HepG2 (cell line): ENCODE results near the gene TEAD1. TPM values are rescaled to one million over a fixed set of nuclear protein-coding genes. Genes with fewer than 3 reads are reported as not detected.

ENCODE experiments used
- ATAC-seq: fragments of 200-7000 bp; cut with Tn5 transposase; 3 replicates; pipeline ENCODE4 v1.9.1; 2020; ENCODE audit warnings: mild to moderate bottlenecking, moderate library complexity
- BruUV-seq: library from RNA; stranded (reverse); fragments of 400-500 nt; replicated peaks from 2 replicates; lab custom pipeline; 2021; lab: Mats Ljungman, UMichigan
- CTCF ChIA-PET: fragments of 300-600 bp; formaldehyde crosslinking; extraction: SDS; loops from one replicate; lab custom pipeline; 2021; ENCODE audit warnings: low total read pairs, inconsistent platforms, low intra/inter-chr PET ratio; lab: Yijun Ruan, JAX
- POLR2A ChIA-PET: fragments of 350-600 bp; sonication (Branson Sonifier 250); formaldehyde crosslinking; loops from one replicate; lab custom pipeline; 2020; ENCODE audit warnings: antibody characterized with exemption, inconsistent platforms; lab: Yijun Ruan, JAX
- DNase-seq: peaks from one replicate; pipeline ENCODE4 v3.0.0-alpha.2; 2015; ENCODE audit warnings: low spot score
- FAIRE-seq: peaks from 3 replicates; lab custom pipeline; 2011; peaks lifted over from hg19 to GRCh38; lab: Jason Lieb, UNC
- H2AFZ ChIP-seq: one replicate; pipeline ENCODE4 v1.6.1; 2011; ENCODE audit warnings: low read length, inconsistent platforms
- H3K27ac ChIP-seq: fragments of 300-600 bp; 3 replicates; pipeline ENCODE4 v1.8.0; 2011; ENCODE audit warnings: mixed run types, mild to moderate bottlenecking, mixed read lengths, low read length, inconsistent platforms; ENCODE audit not compliant: insufficient read depth; ENCODE audit errors: extremely low read length
- H3K27me3 ChIP-seq, 2 experiments: fragments of 200-600 bp in 1 of 2; 2 replicates in 1 of 2; 3 replicates in 1 of 2; pipeline versions ENCODE4 v1.6.0 to v1.8.0; 2011; ENCODE audit warnings: low read length in 2 of 2, mild to moderate bottlenecking in 2 of 2, moderate library complexity in 2 of 2, inconsistent platforms in 1 of 2; ENCODE audit not compliant: insufficient read depth in 2 of 2, control insufficient read depth in 1 of 2
- H3K36me3 ChIP-seq, 2 experiments: fragments of 200-600 bp in 1 of 2; replicated peaks in 1 of 2; 2 replicates in 1 of 2; 3 replicates in 1 of 2; pipeline versions ENCODE4 v1.5.1 to v1.8.0; 2011; ENCODE audit warnings: low read length in 2 of 2, inconsistent platforms in 1 of 2; ENCODE audit not compliant: insufficient read depth in 2 of 2, control insufficient read depth in 1 of 2
- H3K4me1 ChIP-seq: 2 replicates; pipeline ENCODE4 v1.5.1; 2012; ENCODE audit warnings: low read length, inconsistent platforms; ENCODE audit not compliant: insufficient read depth
- H3K4me2 ChIP-seq: 2 replicates; pipeline ENCODE4 v1.6.0; 2011; ENCODE audit warnings: low read depth, low read length, inconsistent platforms
- H3K4me3 ChIP-seq, 3 experiments: fragments of 200-600 bp in 1 of 3; sonication (generic), shearing (Covaris generic) in 1 of 3; replicated peaks in 1 of 3; 2 replicates each; pipeline ENCODE4 v1.5.1; 2011 to 2016; ENCODE audit warnings: low read length in 3 of 3, inconsistent platforms in 2 of 3, low read depth in 2 of 3, mild to moderate bottlenecking in 2 of 3, control low read depth in 1 of 3, mixed read lengths in 1 of 3; ENCODE audit not compliant: insufficient read depth in 1 of 3
- H3K79me2 ChIP-seq: one replicate; pipeline ENCODE4 v1.6.1; 2011; ENCODE audit warnings: low read length, inconsistent platforms; ENCODE audit not compliant: insufficient read depth
- H3K9ac ChIP-seq: 2 replicates; pipeline ENCODE4 v1.6.0; 2011; ENCODE audit warnings: mild to moderate bottlenecking, low read depth, low read length, inconsistent platforms; ENCODE audit not compliant: insufficient read depth
- H3K9me3 ChIP-seq: 2 replicates; pipeline ENCODE4 v1.5.1; 2012; ENCODE audit warnings: mild to moderate bottlenecking, low read length
- H4K20me1 ChIP-seq: 2 replicates; pipeline ENCODE4 v1.6.0; 2011; ENCODE audit warnings: inconsistent platforms, mild to moderate bottlenecking, low read length, moderate library complexity; ENCODE audit not compliant: insufficient read depth
- ARHGAP35 ChIP-seq: sonication (generic); formaldehyde crosslinking; IDR thresholded peaks from 2 replicates; pipeline ENCODE4 v1.9.0; 2022; ENCODE audit warnings: mild to moderate bottlenecking, inconsistent platforms, moderate library complexity, missing genetic modification reagents, borderline replicate concordance
- CBFB ChIP-seq: sonication (generic); formaldehyde crosslinking; IDR thresholded peaks from 2 replicates; pipeline ENCODE4 v1.4.0; 2020; ENCODE audit warnings: missing genetic modification reagents
- HMGA1 ChIP-seq: sonication (generic); formaldehyde crosslinking; conservative IDR thresholded peaks from 2 replicates; pipeline ENCODE4 v1.4.0; 2020; ENCODE audit warnings: missing genetic modification reagents
- IRF2 ChIP-seq: IDR thresholded peaks from 2 replicates; pipeline ENCODE4 v1.6.1; 2018; ENCODE audit warnings: missing genetic modification reagents, missing compliant biosample characterization
- MIER2 ChIP-seq: IDR thresholded peaks from 2 replicates; pipeline ENCODE4 v1.6.1; 2016; ENCODE audit warnings: missing biosample characterization, missing genetic modification reagents
- MTA3 ChIP-seq: sonication (generic); formaldehyde crosslinking; IDR thresholded peaks from 2 replicates; pipeline ENCODE4 v1.4.0; 2020; ENCODE audit warnings: missing genetic modification reagents
- NR2C2 ChIP-seq: sonication (generic); formaldehyde crosslinking; IDR thresholded peaks from 2 replicates; pipeline ENCODE4 v1.4.0; 2020; ENCODE audit warnings: missing genetic modification reagents, mild to moderate bottlenecking, moderate library complexity, borderline replicate concordance
- WIZ ChIP-seq: sonication (generic); formaldehyde crosslinking; IDR thresholded peaks from 2 replicates; pipeline ENCODE4 v1.5.1; 2020; ENCODE audit warnings: mild to moderate bottlenecking, missing genetic modification reagents
- ZFP90 ChIP-seq: sonication (generic); formaldehyde crosslinking; IDR thresholded peaks from 2 replicates; pipeline ENCODE4 v1.8.0; 2022; ENCODE audit warnings: missing genetic modification reagents, mild to moderate bottlenecking, inconsistent platforms, borderline replicate concordance
- ZNF326 ChIP-seq: sonication (generic); formaldehyde crosslinking; IDR thresholded peaks from 2 replicates; pipeline ENCODE4 v1.4.0; 2020; ENCODE audit warnings: missing genetic modification reagents, borderline replicate concordance
- ZNF367 ChIP-seq: sonication (generic); formaldehyde crosslinking; IDR thresholded peaks from 2 replicates; pipeline ENCODE4 v1.4.0; 2020; ENCODE audit warnings: missing genetic modification reagents, borderline replicate concordance
- ZNF556 ChIP-seq: sonication (generic); formaldehyde crosslinking; IDR thresholded peaks from 2 replicates; pipeline ENCODE4 v1.4.0; 2020; ENCODE audit warnings: mild to moderate bottlenecking, missing genetic modification reagents, borderline replicate concordance
- WGBS: methylation state at CpG from one replicate; pipeline ENCODE4 v1.1.6; 2017; ENCODE audit warnings: low lambda C conversion rate; 5-methylcytosine and 5-hydroxymethylcytosine counted together
- in situ Hi-C: cut with HindIII; loops from 2 replicates; pipeline ENCODE4 v1.10.0; 2017; ENCODE audit warnings: low pct_unique_long_range_greater_than_20kb; ENCODE audit not compliant: extremely low pct_ligation_motif_present
- intact Hi-C: fragments of 100-400 bp; cut with micrococcal nuclease; formaldehyde crosslinking; loops from one replicate; pipeline ENCODE4 v1.10.0; 2022; ENCODE audit not compliant: unreplicated experiment
- polyA plus RNA-seq, 8 experiments: library from polyadenylated mRNA; depleted of rRNA in 3 of 8; stranded (reverse) in 7 of 8; unstranded in 1 of 8; fragments of >200 nt; fragmentation: Illumina TruSeq in 4 of 8; extraction: Trizol in 4 of 8; gene quantifications; 2 replicates each; pipeline versions ENCODE4 v1.2.1 to v1.2.3, GENCODE V29; 2011 to 2016; ENCODE audit warnings: low read depth in 4 of 8, missing spikeins in 1 of 8, mixed read lengths in 1 of 8; ENCODE audit not compliant: insufficient read depth in 1 of 8
- total RNA-seq, 5 experiments: library from RNA; depleted of rRNA; stranded (reverse); fragments of >200 nt; fragmentation: Illumina TruSeq; extraction: Trizol; gene quantifications; 2 replicates each; pipeline ENCODE4 v1.2.3, GENCODE V29; 2016; ENCODE audit warnings: low read depth in 1 of 5
- TF ChIP-seq, protein P1 (sequence below): sonication (generic); formaldehyde crosslinking; IDR thresholded peaks from 2 replicates; pipeline ENCODE4 v1.9.0; 2021; ENCODE audit warnings: missing genetic modification reagents, mild to moderate bottlenecking, borderline replicate concordance
- TF ChIP-seq, protein P2 (sequence below): sonication (generic); formaldehyde crosslinking; IDR thresholded peaks from 2 replicates; pipeline ENCODE4 v1.4.0; 2020; ENCODE audit warnings: missing genetic modification reagents
- TF ChIP-seq, protein P3 (sequence below): sonication (generic); formaldehyde crosslinking; IDR thresholded peaks from 2 replicates; pipeline ENCODE4 v1.4.0; 2020; ENCODE audit warnings: mild to moderate bottlenecking, missing genetic modification reagents

Gene TEAD1
- total and polyA plus RNA-seq, 2 of the 13 experiments (the other 11 are each of a cell fraction or from before 2014, with no cell fraction given): 20.1 to 30.5 TPM

DNA sequence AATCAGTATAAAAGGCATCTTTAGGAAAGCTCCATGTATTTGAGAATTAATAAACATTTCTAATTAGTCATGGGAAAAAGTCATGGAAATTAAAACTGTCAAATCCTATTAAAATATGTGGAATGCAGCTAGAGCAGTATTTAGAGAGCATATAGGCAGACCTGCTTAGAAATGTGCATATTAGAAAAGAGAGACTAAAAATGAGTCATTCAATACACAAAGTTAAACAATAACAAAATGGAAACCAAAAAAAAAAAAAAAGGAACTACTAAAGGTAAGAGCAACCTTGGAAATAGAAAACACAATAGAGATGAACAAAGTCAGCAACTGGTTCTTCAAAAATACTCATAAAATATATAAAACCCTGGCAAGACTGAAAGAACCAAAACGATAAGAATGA is 275.2 kb downstream of the TEAD1 start:
- Histone ChIP-seq H3K36me3 (0 out of 5 replicates have a peak, but pooled peaks cover 0 to 1% of the 10 kb centered on the region in 2 experiments), H3K4me2 (no peak overlapping the region), H3K27ac (no peak overlapping the region), H3K4me1 (no peaks in the 10 kb centered on the region), H2AFZ (no peak overlapping the region), H3K9ac (no peak overlapping the region), H3K79me2 (no peaks in the 10 kb centered on the region), H3K4me3 (no peak overlapping the region), H4K20me1 (no peaks in the 10 kb centered on the region), H3K9me3 (no peaks in the 10 kb centered on the region), H3K27me3 (no peaks in the 10 kb centered on the region)
- no TSS peak for BruUV-seq
- DNase-seq (no peak), ATAC-seq (no peak), FAIRE-seq (no peak)
- intact Hi-C loops: no loop called here
- TF ChIP-seq IRF2 (CRISPR knock-in tag): no peak
- no peak for TF ChIP-seq ZNF367 (CRISPR knock-in tag)
- TF ChIP-seq, protein P1, sequence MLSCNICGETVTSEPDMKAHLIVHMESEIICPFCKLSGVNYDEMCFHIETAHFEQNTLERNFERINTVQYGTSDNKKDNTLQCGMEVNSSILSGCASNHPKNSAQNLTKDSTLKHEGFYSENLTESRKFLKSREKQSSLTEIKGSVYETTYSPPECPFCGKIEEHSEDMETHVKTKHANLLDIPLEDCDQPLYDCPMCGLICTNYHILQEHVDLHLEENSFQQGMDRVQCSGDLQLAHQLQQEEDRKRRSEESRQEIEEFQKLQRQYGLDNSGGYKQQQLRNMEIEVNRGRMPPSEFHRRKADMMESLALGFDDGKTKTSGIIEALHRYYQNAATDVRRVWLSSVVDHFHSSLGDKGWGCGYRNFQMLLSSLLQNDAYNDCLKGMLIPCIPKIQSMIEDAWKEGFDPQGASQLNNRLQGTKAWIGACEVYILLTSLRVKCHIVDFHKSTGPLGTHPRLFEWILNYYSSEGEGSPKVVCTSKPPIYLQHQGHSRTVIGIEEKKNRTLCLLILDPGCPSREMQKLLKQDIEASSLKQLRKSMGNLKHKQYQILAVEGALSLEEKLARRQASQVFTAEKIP (CRISPR knock-in tag): no peak
- TF ChIP-seq ZNF326 (CRISPR knock-in tag): no peak
- TF ChIP-seq ZFP90 (CRISPR knock-in tag): no peak
- no peak for TF ChIP-seq HMGA1 (CRISPR knock-in tag)
- TF ChIP-seq, protein P2, sequence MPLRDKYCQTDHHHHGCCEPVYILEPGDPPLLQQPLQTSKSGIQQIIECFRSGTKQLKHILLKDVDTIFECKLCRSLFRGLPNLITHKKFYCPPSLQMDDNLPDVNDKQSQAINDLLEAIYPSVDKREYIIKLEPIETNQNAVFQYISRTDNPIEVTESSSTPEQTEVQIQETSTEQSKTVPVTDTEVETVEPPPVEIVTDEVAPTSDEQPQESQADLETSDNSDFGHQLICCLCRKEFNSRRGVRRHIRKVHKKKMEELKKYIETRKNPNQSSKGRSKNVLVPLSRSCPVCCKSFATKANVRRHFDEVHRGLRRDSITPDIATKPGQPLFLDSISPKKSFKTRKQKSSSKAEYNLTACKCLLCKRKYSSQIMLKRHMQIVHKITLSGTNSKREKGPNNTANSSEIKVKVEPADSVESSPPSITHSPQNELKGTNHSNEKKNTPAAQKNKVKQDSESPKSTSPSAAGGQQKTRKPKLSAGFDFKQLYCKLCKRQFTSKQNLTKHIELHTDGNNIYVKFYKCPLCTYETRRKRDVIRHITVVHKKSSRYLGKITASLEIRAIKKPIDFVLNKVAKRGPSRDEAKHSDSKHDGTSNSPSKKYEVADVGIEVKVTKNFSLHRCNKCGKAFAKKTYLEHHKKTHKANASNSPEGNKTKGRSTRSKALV (CRISPR knock-in tag): no peak
- no peak for TF ChIP-seq ARHGAP35 (CRISPR knock-in tag)
- TF ChIP-seq ZNF556 (CRISPR knock-in tag): no peak
- no peak for TF ChIP-seq MTA3 (CRISPR knock-in tag)
- no peak for TF ChIP-seq MIER2 (CRISPR knock-in tag)
- no peak for TF ChIP-seq NR2C2 (CRISPR knock-in tag)
- no peak for TF ChIP-seq WIZ (CRISPR knock-in tag)
- no peak for TF ChIP-seq CBFB
- TF ChIP-seq, protein P3, sequence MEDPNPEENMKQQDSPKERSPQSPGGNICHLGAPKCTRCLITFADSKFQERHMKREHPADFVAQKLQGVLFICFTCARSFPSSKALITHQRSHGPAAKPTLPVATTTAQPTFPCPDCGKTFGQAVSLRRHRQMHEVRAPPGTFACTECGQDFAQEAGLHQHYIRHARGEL (CRISPR knock-in tag): no peak
- ChIA-PET CTCF (no interaction called here), POLR2A (no interaction called here)
- in situ Hi-C loops: no loop called here
- WGBS: 26% methylated on average over 1 of the region's 1 CpG
